MM.1S (cell line): ENCODE results near the gene CDKN2D.

Experiments used
- EZH2 ChIP-seq: fragments of 300-600 bp; sonication (generic); optimal IDR thresholded peaks from 2 replicates; pipeline ENCODE3; 2017; ENCODE audit warnings: low read depth, mild to moderate bottlenecking, antibody characterized with exemption, low read length, mixed read lengths
- EZH2phosphoT487 ChIP-seq: fragments of 300-600 bp; sonication (generic); IDR thresholded peaks from 2 replicates; pipeline ENCODE4 v1.6.1; 2018; ENCODE audit warnings: antibody characterized with exemption, low read length
- TF ChIP-seq, protein P1 (sequence below): fragments of 300-600 bp; sonication (generic); IDR thresholded peaks from 2 replicates; pipeline ENCODE4 v1.5.1; 2016; ENCODE audit warnings: antibody characterized with exemption, low read length, mixed read lengths

DNA sequence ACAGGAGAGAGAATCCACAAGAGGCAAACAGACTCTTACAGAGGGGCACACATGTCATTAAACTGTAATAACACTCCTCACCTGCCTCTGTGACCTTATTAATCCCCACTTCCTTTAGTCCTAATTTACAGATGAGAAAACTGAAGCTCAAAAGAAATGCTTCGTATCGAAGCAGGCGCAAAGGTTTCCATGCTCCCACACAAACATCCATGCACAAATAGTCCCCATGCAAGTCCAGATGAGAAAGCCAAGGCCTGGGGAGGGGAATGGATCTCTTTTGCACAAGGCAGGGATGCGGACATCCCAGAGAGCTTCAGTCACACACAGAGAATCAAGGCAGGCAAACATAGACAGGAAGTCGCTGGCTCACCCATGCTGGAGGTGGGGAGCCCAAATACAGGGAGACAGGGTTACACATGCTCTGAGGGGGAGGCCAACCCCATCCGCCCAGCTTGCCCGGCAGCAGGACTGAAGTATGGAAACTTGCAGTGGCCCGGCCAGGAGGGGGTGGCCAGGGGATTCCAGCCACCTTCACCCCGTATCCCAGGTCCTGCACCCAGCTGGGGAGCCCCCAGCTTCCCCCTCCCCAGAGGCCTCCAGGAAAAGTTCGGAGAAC, 52.0 kb downstream of the CDKN2D start:
- TF ChIP-seq, protein P1, sequence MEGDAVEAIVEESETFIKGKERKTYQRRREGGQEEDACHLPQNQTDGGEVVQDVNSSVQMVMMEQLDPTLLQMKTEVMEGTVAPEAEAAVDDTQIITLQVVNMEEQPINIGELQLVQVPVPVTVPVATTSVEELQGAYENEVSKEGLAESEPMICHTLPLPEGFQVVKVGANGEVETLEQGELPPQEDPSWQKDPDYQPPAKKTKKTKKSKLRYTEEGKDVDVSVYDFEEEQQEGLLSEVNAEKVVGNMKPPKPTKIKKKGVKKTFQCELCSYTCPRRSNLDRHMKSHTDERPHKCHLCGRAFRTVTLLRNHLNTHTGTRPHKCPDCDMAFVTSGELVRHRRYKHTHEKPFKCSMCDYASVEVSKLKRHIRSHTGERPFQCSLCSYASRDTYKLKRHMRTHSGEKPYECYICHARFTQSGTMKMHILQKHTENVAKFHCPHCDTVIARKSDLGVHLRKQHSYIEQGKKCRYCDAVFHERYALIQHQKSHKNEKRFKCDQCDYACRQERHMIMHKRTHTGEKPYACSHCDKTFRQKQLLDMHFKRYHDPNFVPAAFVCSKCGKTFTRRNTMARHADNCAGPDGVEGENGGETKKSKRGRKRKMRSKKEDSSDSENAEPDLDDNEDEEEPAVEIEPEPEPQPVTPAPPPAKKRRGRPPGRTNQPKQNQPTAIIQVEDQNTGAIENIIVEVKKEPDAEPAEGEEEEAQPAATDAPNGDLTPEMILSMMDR, result no peak
- TF ChIP-seq EZH2 (no peak), EZH2phosphoT487 (no peak)
